Measurements from ENCODE around the gene LRMDA.
A peak's percentile ranks its signal among the peaks of the same experiment; 100 is the strongest.

Gene LRMDA

GRCh38 chr10:76245951-76246495 is 814.6 kb downstream of the LRMDA start (continued):
- TF ChIP-seq ZNF155 (tag by site-specific recombination; IDR thresholded peaks at IDR 0.05) (no peak), ZNF433 (tag by site-specific recombination; IDR thresholded peaks at IDR 0.05; ENCODE audit: low read depth) (no peak), ZNF629 (tag by site-specific recombination; IDR thresholded peaks at IDR 0.05) (no peak)

GRCh38 chr10:76248649-76249200 is 817.3 kb downstream of the LRMDA start:
- TF ChIP-seq ZNF404 (tag by site-specific recombination; IDR thresholded peaks at IDR 0.05) (no peak), PRDM6 (tag by site-specific recombination; IDR thresholded peaks at IDR 0.05) (no peak), ZNF529 (tag by site-specific recombination; IDR thresholded peaks at IDR 0.05; ENCODE audit: insufficient replicate concordance) (no peak), RBAK (tag by site-specific recombination; IDR thresholded peaks at IDR 0.05) (no peak)
- no peak overlapping the region for H3K27ac ChIP-seq (ENCODE audit: extremely low read depth, low read depth, low read length)
- H3K36me3 ChIP-seq (ENCODE audit: control insufficient read depth in 2 of 2, insufficient read depth in 1 of 2, low read length in 2 of 2): no peaks in the 10 kb centered on the region
- CTCF ChIA-PET: no interaction called here
- POLR2A ChIA-PET: no interaction called here
- H3K4me1 ChIP-seq (ENCODE audit: control insufficient read depth, insufficient read depth, low read length): no peaks in the 10 kb centered on the region
- H3K9me3 ChIP-seq (ENCODE audit: control insufficient read depth, insufficient read depth, low read depth, low read length): no peaks in the 10 kb centered on the region
- no peak overlapping the region for H3K4me3 ChIP-seq (ENCODE audit: low read depth, low read length)

- Histone ChIP-seq H3K4me1 (ENCODE audit: control insufficient read depth, insufficient read depth, low read length) (no peaks in the 10 kb centered on the region), H3K36me3 (ENCODE audit: control insufficient read depth in 2 of 2, insufficient read depth in 1 of 2, low read length in 2 of 2) (no peaks in the 10 kb centered on the region), H3K27ac (ENCODE audit: extremely low read depth, low read depth, low read length) (no peak overlapping the region), H3K4me3 (ENCODE audit: low read depth, low read length) (no peak overlapping the region), H3K9me3 (ENCODE audit: control insufficient read depth, insufficient read depth, low read depth, low read length) (no peaks in the 10 kb centered on the region)
- TF ChIP-seq GLIS1 (tag by site-specific recombination; IDR thresholded peaks at IDR 0.05) (peak; percentile 91), ZBTB6 (tag by site-specific recombination; IDR thresholded peaks at IDR 0.05) (no peak), OSR2 (tag by site-specific recombination; IDR thresholded peaks at IDR 0.05) (no peak), ZEB2 (tag by site-specific recombination; IDR thresholded peaks at IDR 0.05) (0 out of 2 replicates have a peak, but pooled peaks have one; percentile 18), GLI2 (tag by site-specific recombination; IDR thresholded peaks at IDR 0.05; ENCODE audit: borderline replicate concordance, low read depth) (no peak), GFI1B (tag by site-specific recombination; IDR thresholded peaks at IDR 0.05) (peak; percentile 58; the same call in 1 of the 2 replicates), ZNF514 (tag by site-specific recombination; IDR thresholded peaks at IDR 0.05) (no peak), ZNF280D (tag by site-specific recombination; IDR thresholded peaks at IDR 0.05) (no peak), TCF7L2 (IDR thresholded peaks at IDR 0.05; ENCODE audit: borderline replicate concordance, low read depth, low read length) (peak; percentile 74), WT1 (tag by site-specific recombination; IDR thresholded peaks at IDR 0.05) (peak; percentile 74)
- POLR2A ChIA-PET: no interaction called here
- CTCF ChIA-PET: no interaction called here
These were observed 820.6 kb downstream of the LRMDA start for GRCh38 chr10:76251841-76252671.
